Measurements from ENCODE around the gene JPT1.

DNA sequence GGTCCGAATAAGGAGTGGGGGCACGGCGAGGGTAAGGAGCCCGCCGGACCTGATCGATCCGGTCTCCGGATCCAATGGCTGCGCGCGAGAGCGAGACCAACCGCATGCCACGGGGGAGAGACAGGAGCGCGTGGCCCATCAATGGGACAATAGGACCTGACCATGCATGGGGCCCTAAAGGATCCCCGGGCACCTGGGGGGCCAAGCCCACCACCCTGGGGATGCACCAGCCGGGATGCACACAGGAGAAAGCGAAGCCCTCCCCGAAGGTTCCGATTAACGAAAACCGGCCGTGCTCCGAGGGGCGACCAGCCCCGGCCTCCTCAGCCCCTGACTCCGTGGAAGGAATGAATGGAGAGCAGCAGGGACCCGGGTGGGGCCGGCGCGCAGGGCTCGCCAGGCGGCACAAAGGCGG, 525 bp downstream of the JPT1 start:
- TF ChIP-seq, protein P1, sequence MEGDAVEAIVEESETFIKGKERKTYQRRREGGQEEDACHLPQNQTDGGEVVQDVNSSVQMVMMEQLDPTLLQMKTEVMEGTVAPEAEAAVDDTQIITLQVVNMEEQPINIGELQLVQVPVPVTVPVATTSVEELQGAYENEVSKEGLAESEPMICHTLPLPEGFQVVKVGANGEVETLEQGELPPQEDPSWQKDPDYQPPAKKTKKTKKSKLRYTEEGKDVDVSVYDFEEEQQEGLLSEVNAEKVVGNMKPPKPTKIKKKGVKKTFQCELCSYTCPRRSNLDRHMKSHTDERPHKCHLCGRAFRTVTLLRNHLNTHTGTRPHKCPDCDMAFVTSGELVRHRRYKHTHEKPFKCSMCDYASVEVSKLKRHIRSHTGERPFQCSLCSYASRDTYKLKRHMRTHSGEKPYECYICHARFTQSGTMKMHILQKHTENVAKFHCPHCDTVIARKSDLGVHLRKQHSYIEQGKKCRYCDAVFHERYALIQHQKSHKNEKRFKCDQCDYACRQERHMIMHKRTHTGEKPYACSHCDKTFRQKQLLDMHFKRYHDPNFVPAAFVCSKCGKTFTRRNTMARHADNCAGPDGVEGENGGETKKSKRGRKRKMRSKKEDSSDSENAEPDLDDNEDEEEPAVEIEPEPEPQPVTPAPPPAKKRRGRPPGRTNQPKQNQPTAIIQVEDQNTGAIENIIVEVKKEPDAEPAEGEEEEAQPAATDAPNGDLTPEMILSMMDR (IDR thresholded peaks at IDR 0.05), result no peak
- TF ChIP-seq POLR2AphosphoS5 (IDR thresholded peaks at IDR 0.05) (no peak), POLR2A (IDR thresholded peaks at IDR 0.05) (no peak), EP300 (IDR thresholded peaks at IDR 0.05) (no peak)

All from stomach (tissue), 4 donors.